Transverse colon (tissue), 4 donors: Measurements from ENCODE around the gene SRGAP2B. TPM values are rescaled to one million over a fixed set of nuclear protein-coding genes. Genes with fewer than 3 reads are reported as not detected.
"Not testable (repeated sequence)": the region's sequence is repeated elsewhere in the genome, so short reads cannot be mapped to it uniquely, and the experiment has no call there.

Source experiments
- DNase-seq: peaks from one replicate; pipeline ENCODE4 v3.0.0-alpha.2; 2019
- H3K27ac ChIP-seq, 4 donors: fragments of 200-600 bp; sonication (generic); 2 replicates each; pipeline ENCODE4 v1.5.1; 2016 to 2018; ENCODE audit warnings: inconsistent platforms in 4 of 4
- H3K27me3 ChIP-seq: fragments of 200-600 bp; sonication (generic); 2 replicates; pipeline ENCODE4 v1.5.1; 2017; ENCODE audit warnings: inconsistent platforms
- H3K36me3 ChIP-seq, 4 donors: fragments of 200-600 bp; sonication (generic); 2 replicates each; pipeline ENCODE4 v1.5.1; 2017 to 2019; ENCODE audit warnings: inconsistent platforms in 4 of 4
- H3K4me1 ChIP-seq, 4 donors: fragments of 200-600 bp; sonication (generic); 2 replicates each; pipeline ENCODE4 v1.5.1; 2017 to 2020; ENCODE audit warnings: inconsistent platforms in 4 of 4
- H3K4me3 ChIP-seq, 4 donors: fragments of 200-600 bp; sonication (generic); 1 replicate in 1 of 4; 2 replicates in 3 of 4; pipeline versions ENCODE4 v1.5.1 to v1.6.1; 2017 to 2019; ENCODE audit warnings: inconsistent platforms in 4 of 4
- H3K9me3 ChIP-seq, 2 donors: fragments of 200-600 bp; sonication (generic); 2 replicates each; pipeline ENCODE4 v1.5.1; 2017 to 2019; ENCODE audit warnings: inconsistent platforms in 2 of 2
- WGBS, 2 donors: methylation state at CpG; one replicate each; pipeline ENCODE4 v1.1.5; 2018; ENCODE audit warnings: low coverage in 1 of 2; 5-methylcytosine and 5-hydroxymethylcytosine counted together
- in situ Hi-C, 4 donors: fragments of 200-750 bp; cut with MboI; loops; one replicate each; pipeline versions ENCODE4 v1.15.0 to v1.15.1; 2017; ENCODE audit warnings: low sequenced_read_pairs in 3 of 4, low pct_ligation_motif_present in 1 of 4, low pct_unique_long_range_greater_than_20kb in 1 of 4
- intact Hi-C: fragments of 100-400 bp; cut with DNase I; formaldehyde crosslinking; loops from one replicate; pipeline ENCODE4 v1.15.1; 2023; ENCODE audit warnings: low total_unique reads
- total RNA-seq, 4 donors: library from RNA; depleted of rRNA; stranded (reverse); fragments of >200 nt; gene quantifications; one replicate each; pipeline ENCODE4 v1.1.0, GENCODE V29; 2016

SRGAP2B gene
- total RNA-seq = 10 to 100 TPM in 1 of 4 donors, 1 to 10 TPM in 2, under 1 TPM in 1; 0.75 to 10.6 (median 6.4) TPM

GRCh38 chr1:145095284-145096057 is at the start of gene SRGAP2B, which contains the start of gene FAM72D:
SRGAP2B (minus strand) TSS chr1:145095328; CDS start chr1:145092901, 2,427 bp downstream.
FAM72D (plus strand) TSS chr1:145095974; CDS start chr1:145096848, 874 bp downstream.
- no CpG with 5 or more reads among the region's 47 CpGs for WGBS, 2 donors
- H3K9me3 ChIP-seq, in situ Hi-C loops, H3K4me1 ChIP-seq, intact Hi-C loops, H3K36me3 ChIP-seq, DNase-seq, H3K27me3 ChIP-seq: not testable (repeated sequence)
- peak within 1 kb of the TSS in 3 of 4 donors; percentile 74 to 80 (median 76) for H3K27ac ChIP-seq
- H3K4me3 ChIP-seq = peak within 1 kb of the TSS in 3 of 4 donors; percentile 26 to 36 (median 33)

GRCh38 chr1:145144264-145144913 is 49.3 kb upstream of the SRGAP2B start:
- in situ Hi-C loops, DNase-seq, H3K4me1 ChIP-seq, H3K27me3 ChIP-seq, H3K4me3 ChIP-seq, H3K9me3 ChIP-seq, H3K36me3 ChIP-seq, intact Hi-C loops, H3K27ac ChIP-seq: not testable (repeated sequence)
- WGBS, 2 donors = 40% methylated on average over 1 of the region's 3 CpGs; no CpG with 5 or more reads in 1 of the 2 donors

GRCh38 chr1:145140549-145140948 is 45.4 kb upstream of the SRGAP2B start:
- H3K27ac ChIP-seq, H3K27me3 ChIP-seq, H3K4me3 ChIP-seq, H3K4me1 ChIP-seq, DNase-seq, intact Hi-C loops, H3K9me3 ChIP-seq, in situ Hi-C loops, H3K36me3 ChIP-seq: not testable (repeated sequence)
- WGBS, 2 donors = no CpG with 5 or more reads among the region's 2 CpGs

DNA sequence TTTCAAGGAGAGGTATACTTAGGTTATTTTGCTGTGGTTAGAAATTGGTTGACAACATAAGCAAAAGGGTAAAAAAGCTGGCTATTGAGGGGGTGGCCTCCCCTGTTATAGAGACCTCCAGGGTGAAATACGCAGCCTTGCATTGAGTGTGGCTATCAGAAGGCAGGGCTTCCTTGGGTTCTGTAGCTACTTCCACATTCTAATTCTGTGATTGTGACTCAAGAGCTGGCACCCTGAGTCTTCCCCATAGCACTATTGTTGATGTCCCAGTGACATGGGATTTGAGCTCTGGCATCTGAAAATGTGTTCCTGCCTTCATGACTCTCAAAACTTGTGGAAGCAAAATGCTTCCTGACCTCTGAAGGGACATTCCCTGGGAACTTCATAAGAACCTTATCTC is 39.3 kb upstream of the SRGAP2B start:
- H3K27ac ChIP-seq, H3K36me3 ChIP-seq, H3K9me3 ChIP-seq, in situ Hi-C loops, H3K4me3 ChIP-seq, H3K4me1 ChIP-seq, DNase-seq, intact Hi-C loops, H3K27me3 ChIP-seq: not testable (repeated sequence)
- no CpG with 5 or more reads among the region's 1 CpG for WGBS, 2 donors

DNA sequence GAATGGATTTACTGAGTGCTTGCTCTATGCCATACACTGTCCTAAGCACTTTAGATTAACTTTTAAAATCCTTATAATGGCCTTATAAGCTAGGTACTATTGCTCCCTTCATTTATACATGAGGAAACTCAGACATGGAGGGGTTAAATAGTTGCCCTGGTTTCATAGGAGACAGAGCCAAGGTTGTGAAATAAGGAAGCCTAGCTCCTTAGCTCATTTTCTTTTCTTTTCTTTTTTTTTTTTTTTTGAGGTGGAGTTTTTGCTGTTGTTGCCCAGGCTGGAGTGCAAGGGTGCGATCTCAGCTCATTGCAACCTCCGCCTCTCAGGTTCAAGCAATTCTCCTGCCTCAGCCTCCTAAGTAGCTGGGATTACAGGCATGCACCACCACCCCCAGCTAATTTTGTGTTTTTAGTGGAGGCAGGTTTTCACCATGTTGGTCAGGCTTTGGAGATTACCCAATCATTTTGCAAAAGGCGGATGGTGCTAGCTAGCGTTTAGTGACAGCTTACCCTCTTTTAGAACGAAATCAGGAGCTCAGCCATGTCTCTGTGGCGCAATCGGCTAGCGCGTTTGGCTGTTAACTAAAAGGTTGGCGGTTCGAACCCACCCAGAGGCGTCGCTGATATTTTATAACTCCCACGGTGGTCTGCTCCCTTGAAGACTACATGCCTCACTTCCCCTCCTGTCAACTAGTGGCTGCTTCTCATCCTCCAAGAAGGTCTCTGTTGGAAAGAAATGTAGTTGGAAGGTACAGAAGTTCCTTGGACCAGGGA is 33.8 kb upstream of the SRGAP2B start:
- H3K4me3 ChIP-seq, H3K27ac ChIP-seq, H3K9me3 ChIP-seq, in situ Hi-C loops, intact Hi-C loops, H3K27me3 ChIP-seq, H3K36me3 ChIP-seq, H3K4me1 ChIP-seq, DNase-seq: not testable (repeated sequence)
- WGBS, 2 donors = 71% methylated on average over 13 of the region's 14 CpGs; no CpG with 5 or more reads in 1 of the 2 donors

- H3K9me3 ChIP-seq, in situ Hi-C loops, intact Hi-C loops, H3K27me3 ChIP-seq, H3K27ac ChIP-seq, H3K4me1 ChIP-seq, DNase-seq, H3K36me3 ChIP-seq, H3K4me3 ChIP-seq: not testable (repeated sequence)
Measured at GRCh38 chr1:145127144-145127543, 32.0 kb upstream of the SRGAP2B start.

DNA sequence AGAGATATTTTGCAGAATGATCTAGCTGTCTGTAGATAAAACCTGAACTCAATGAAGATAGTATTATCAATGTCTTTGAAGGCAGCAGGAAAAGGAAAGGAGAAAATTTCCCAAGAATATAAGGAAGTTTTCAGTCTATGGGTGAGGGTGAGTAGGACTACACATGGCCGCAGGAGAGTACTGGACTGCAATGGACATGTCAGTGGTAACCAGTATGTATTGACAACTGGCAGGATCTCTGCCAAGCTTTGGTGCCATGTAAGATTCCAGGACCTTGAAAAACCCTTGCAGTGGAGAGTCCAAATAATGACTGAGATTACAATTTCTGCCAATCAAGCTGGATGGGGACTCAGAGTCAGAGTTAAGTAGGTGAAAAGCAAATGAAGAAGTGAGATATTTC is 30.0 kb upstream of the SRGAP2B start:
- WGBS, 2 donors = no CpG with 5 or more reads among the region's 1 CpG
- H3K4me3 ChIP-seq, H3K27me3 ChIP-seq, H3K9me3 ChIP-seq, intact Hi-C loops, H3K36me3 ChIP-seq, in situ Hi-C loops, DNase-seq, H3K27ac ChIP-seq, H3K4me1 ChIP-seq: not testable (repeated sequence)

DNA sequence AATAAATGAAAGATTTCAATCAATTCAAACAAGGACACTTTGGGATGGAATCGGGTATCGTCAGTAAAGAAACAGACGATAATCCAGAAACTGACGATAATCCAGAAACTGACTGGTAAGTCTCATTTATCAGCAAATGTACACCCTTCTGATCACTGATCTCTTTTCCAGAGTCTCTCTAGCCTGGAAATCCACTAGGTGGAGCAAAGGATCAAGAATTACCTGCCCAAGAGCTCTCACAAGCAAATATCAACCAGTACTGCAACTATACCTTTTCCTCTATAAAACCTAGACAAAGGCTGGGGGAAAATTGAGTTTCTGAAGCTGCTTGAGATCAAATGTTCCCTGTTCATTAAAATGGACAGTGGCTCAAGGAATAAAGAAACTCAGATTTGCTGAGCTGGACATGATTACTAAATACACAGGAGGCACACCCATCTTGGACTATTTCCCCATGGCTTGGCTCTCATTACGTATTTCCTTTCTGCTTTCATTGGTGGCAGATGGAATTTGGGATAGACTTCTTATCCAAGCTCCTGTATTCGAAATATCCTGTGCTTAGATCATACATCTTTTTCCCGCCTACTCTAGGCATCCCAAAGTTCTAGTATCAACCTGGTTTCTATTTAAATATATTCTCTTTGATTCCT is 29.0 kb upstream of the SRGAP2B start:
- no CpG with 5 or more reads among the region's 7 CpGs for WGBS, 2 donors
- H3K4me3 ChIP-seq, DNase-seq, in situ Hi-C loops, intact Hi-C loops, H3K36me3 ChIP-seq, H3K9me3 ChIP-seq, H3K27me3 ChIP-seq, H3K4me1 ChIP-seq, H3K27ac ChIP-seq: not testable (repeated sequence)

GRCh38 chr1:145123062-145123395 is 27.9 kb upstream of the SRGAP2B start:
- DNase-seq, intact Hi-C loops, H3K36me3 ChIP-seq, H3K9me3 ChIP-seq, H3K27me3 ChIP-seq, H3K27ac ChIP-seq, in situ Hi-C loops, H3K4me3 ChIP-seq, H3K4me1 ChIP-seq: not testable (repeated sequence)
- WGBS, 2 donors = no CpG with 5 or more reads among the region's 1 CpG

DNA sequence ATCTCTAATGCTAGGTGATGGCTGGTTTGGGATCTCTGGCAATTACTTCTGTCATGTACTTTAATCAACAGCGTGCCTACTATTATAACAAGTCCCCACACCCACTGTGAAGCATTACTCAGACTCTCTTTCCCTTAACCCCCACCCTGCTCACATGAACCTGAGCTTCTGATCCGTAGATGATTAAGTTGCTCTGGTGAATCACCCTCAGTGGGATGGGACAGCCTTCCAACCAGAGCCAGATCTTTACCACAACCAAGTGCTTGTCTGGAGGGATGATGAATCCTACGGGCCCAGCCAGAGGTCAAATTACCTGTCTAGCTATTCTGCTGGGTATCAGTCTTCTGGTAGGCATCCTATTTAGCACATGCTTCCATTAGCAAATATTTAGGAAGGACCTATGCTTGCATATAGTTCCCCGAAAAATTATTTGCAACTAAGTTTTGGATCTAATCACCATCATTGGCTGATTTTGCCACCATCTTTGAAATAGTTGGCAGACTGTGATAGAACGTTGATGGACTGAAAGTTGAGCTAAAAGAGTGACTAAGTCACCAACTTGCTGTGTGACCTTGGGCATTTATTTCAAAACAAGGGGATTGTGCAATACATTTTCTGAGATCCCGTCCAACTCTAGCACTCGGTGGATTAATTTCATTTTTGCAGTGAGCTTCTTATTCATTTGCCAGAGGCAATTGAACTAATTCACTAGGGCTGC is 27.4 kb upstream of the SRGAP2B start:
- H3K36me3 ChIP-seq, H3K27ac ChIP-seq, H3K4me3 ChIP-seq, intact Hi-C loops, H3K4me1 ChIP-seq, in situ Hi-C loops, H3K9me3 ChIP-seq, DNase-seq, H3K27me3 ChIP-seq: not testable (repeated sequence)
- WGBS, 2 donors = no CpG with 5 or more reads among the region's 7 CpGs
